Thymus (tissue), 11 donors: ENCODE data around the gene SFN. TPM values are rescaled to one million over a fixed set of nuclear protein-coding genes. Genes with fewer than 3 reads are reported as not detected.
"Not testable (repeated sequence)": the region's sequence is repeated elsewhere in the genome, so short reads cannot be mapped to it uniquely, and the experiment has no call there.

ENCODE experiments used
- DNase-seq, 9 donors: peaks; one replicate each; pipeline ENCODE4 v3.0.0-alpha.2; 2013; ENCODE audit warnings: low spot score in 9 of 9, low read depth in 6 of 9, missing footprints in 1 of 9
- H3K27ac ChIP-seq, 2 donors: one replicate each; pipeline ENCODE4 v1.5.1; 2013; ENCODE audit warnings: control low read depth in 1 of 2, low read depth in 1 of 2, low read length in 1 of 2, mild to moderate bottlenecking in 1 of 2, moderate library complexity in 1 of 2
- H3K27me3 ChIP-seq, 2 donors: one replicate each; pipeline ENCODE4 v1.5.1; 2013; ENCODE audit warnings: low read length in 1 of 2; ENCODE audit not compliant: control insufficient read depth in 2 of 2, insufficient read depth in 1 of 2
- H3K36me3 ChIP-seq, 2 donors: one replicate each; pipeline ENCODE4 v1.5.1; 2013; ENCODE audit warnings: low read length in 1 of 2, mild to moderate bottlenecking in 1 of 2, moderate library complexity in 1 of 2; ENCODE audit not compliant: control insufficient read depth in 2 of 2, insufficient read depth in 2 of 2
- H3K4me1 ChIP-seq, 2 donors: one replicate each; pipeline ENCODE4 v1.5.1; 2013; ENCODE audit warnings: low read length in 2 of 2; ENCODE audit not compliant: control insufficient read depth in 2 of 2, insufficient read depth in 2 of 2
- H3K4me3 ChIP-seq, 2 donors: one replicate each; pipeline ENCODE4 v1.5.1; 2013; ENCODE audit warnings: low read length in 2 of 2, control low read depth in 1 of 2, mild to moderate bottlenecking in 1 of 2
- H3K9me3 ChIP-seq, 2 donors: one replicate each; pipeline ENCODE4 v1.5.1; 2013; ENCODE audit warnings: low read length in 1 of 2, mild to moderate bottlenecking in 1 of 2; ENCODE audit not compliant: control insufficient read depth in 2 of 2, insufficient read depth in 1 of 2
- WGBS: extraction: QIAGEN DNeasy Blood & Tissue Kit; methylation state at CpG from one replicate; pipeline ENCODE4 v1.1.7; 2013; 5-methylcytosine and 5-hydroxymethylcytosine counted together
- polyA plus RNA-seq: library from polyadenylated mRNA; stranded (reverse); fragments of 200-250 nt; gene quantifications from one replicate; pipeline ENCODE4 v1.2.3, GENCODE V29; 2013
- total RNA-seq: library from RNA; stranded (reverse); fragments of 120-200 nt; gene quantifications from one replicate; pipeline ENCODE4 v1.2.4, GENCODE V29; 2013
- donor health status: healthy.

SFN gene
- total and polyA plus RNA-seq, 2 donors = 16.7 to 191 TPM

DNA sequence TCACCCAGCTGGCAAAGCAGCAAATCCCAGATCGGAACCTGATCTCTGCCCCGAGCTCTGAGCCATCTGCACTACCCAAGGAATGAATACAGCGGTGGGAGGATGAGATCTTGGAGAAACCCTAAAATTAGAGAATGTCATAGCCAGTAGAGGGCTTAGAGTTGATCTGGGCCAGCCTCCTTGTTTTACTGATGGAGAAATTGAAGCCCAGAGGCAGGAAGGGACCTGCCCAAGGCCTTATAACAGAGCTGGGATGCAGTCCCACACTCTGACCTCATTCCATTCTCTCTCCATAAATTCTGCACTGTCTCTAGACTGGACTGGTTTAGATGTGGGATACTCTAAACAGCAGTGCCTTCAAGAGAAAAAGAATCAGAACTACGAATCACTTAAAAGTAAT lies 4.8 kb upstream of the SFN start:
- Histone ChIP-seq H3K36me3 (peaks cover 18 to 22% of the 10 kb centered on the region in 2 donors), H3K4me1 (peaks cover 0 to 2% of the 10 kb centered on the region in 2 donors), H3K4me3 (no peak overlapping the region), H3K9me3 (no peaks in the 10 kb centered on the region), H3K27me3 (peaks cover 0 to under 1% of the 10 kb centered on the region in 2 donors), H3K27ac (no peak overlapping the region)
- WGBS = 95% methylated on average over 4 of the region's 4 CpGs
- no peak for DNase-seq

DNA sequence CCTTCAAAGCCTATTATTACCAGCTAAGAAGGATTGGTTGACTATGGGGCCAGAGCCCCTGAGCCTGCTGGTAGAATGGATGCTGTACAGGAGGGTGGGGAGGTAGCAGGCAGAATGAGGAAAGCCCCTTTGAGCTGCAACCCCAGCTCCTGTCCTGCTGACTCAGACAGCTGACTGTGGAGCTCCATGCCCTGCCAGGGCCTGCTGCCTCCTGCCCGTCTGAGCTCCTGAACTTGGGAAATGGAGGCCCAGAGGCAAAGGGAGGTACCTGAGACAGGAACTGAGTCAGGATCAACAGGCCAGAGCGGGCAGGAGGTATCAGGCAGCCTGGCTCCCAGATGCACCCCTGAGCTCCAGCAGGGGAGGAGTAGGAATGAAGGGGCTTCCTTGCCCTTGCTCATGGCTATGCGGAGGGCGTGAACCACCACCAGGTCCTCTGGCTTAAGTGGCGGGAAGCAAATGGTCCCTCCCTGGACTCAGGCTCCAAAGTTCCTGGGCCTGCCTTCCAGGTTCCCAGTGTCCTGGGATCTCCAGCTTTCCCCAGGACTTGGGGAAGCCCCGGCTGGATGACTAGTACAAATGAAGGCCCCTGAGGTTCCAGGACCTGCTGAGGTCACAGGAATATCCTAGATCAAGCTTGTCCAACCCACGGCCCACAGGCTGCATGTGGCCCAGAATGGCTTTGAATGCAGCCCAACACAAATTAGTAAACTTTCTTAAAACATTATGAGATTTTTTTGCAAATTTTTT lies 3.9 kb upstream of the SFN start:
- peak overlapping the region in 1 of 2 donors; percentile 37 for H3K27ac ChIP-seq
- 95% methylated on average over 7 of the region's 7 CpGs for WGBS

DNA sequence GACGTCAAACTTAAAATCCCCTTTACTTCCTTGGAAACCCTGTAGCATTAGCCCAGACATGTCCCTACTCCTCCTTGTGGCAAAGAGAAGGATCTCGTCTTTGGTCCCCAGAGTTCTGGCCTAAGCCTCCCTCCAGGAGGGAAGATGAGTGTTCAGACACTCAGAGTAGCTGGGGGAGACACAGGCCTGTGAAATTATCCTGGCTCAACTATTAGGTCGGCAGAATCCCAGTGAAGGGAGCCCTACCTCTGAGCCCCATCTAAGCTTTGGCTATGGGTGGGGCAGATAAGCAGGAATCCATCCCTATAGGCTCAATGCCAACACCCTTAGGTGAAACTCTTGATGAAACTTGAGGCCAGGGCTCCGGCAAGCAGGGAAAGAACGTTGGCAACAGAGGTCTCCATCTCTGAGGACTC lies 1.7 kb upstream of the SFN start:
- WGBS = 91% methylated on average over 5 of the region's 5 CpGs
- Histone ChIP-seq H3K27ac (no peak overlapping the region), H3K27me3 (peaks cover 0 to 9% of the 10 kb centered on the region in 2 donors), H3K36me3 (peaks cover 1 to 2% of the 10 kb centered on the region in 2 donors), H3K9me3 (no peaks in the 10 kb centered on the region), H3K4me3 (no peak overlapping the region), H3K4me1 (peaks cover 3 to 28% of the 10 kb centered on the region in 2 donors)
- no peak for DNase-seq

More for the DNA sequence above, 3.9 kb upstream of the SFN start:
- Histone ChIP-seq H3K27me3 (peaks cover 0 to 7% of the 10 kb centered on the region in 2 donors), H3K4me1 (peaks cover 0 to 11% of the 10 kb centered on the region in 2 donors), H3K4me3 (no peak overlapping the region), H3K9me3 (no peaks in the 10 kb centered on the region), H3K36me3 (peaks cover 12 to 13% of the 10 kb centered on the region in 2 donors)
- no peak for DNase-seq

DNA sequence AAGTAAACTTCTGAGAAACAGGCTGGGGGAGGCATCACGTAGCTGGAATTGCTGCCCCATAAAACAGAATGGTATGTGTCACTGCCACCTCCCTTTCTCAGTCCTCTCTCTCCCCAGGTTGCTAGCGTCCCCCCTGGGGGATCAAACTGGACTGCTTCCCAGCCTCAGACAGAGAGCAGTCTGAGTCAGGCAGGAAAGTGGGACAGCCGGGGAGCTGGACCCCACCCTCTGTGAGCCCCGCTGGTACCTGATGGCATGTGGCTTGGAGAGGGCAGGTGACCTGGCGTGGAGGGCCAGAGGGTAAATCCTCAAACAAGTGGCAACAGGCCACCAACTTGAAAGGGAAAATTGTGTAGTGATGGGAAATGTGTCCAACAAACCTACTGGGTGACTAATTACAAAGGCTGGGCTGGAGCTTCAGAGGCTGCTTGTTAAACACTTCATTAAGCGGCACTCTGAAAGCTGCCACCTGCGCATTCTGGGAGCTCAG lies 1.0 kb upstream of the SFN start:
- no peaks in the 10 kb centered on the region for H3K9me3 ChIP-seq
- WGBS = 97% methylated on average over 7 of the region's 7 CpGs
- H3K27ac ChIP-seq = no peak overlapping the region
- no peaks in the 10 kb centered on the region for H3K36me3 ChIP-seq
- H3K27me3 ChIP-seq = peaks cover 0 to 9% of the 10 kb centered on the region in 2 donors
- no peak overlapping the region for H3K4me3 ChIP-seq
- DNase-seq = no peak
- H3K4me1 ChIP-seq = peaks cover 3 to 28% of the 10 kb centered on the region in 2 donors

DNA sequence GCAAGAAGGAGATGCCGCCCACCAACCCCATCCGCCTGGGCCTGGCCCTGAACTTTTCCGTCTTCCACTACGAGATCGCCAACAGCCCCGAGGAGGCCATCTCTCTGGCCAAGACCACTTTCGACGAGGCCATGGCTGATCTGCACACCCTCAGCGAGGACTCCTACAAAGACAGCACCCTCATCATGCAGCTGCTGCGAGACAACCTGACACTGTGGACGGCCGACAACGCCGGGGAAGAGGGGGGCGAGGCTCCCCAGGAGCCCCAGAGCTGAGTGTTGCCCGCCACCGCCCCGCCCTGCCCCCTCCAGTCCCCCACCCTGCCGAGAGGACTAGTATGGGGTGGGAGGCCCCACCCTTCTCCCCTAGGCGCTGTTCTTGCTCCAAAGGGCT lies 732 bp downstream of the SFN start:
- Histone ChIP-seq H3K36me3 (no peaks in the 10 kb centered on the region), H3K4me1 (peaks cover 3 to 28% of the 10 kb centered on the region in 2 donors), H3K27ac (peak overlapping the region in 1 of 2 donors; percentile 88), H3K9me3 (no peaks in the 10 kb centered on the region), H3K27me3 (peaks cover 0 to 9% of the 10 kb centered on the region in 2 donors), H3K4me3 (peak overlapping the region; percentile 74 to 75)
- no peak for DNase-seq
- 64% methylated on average over 20 of the region's 20 CpGs for WGBS

DNA sequence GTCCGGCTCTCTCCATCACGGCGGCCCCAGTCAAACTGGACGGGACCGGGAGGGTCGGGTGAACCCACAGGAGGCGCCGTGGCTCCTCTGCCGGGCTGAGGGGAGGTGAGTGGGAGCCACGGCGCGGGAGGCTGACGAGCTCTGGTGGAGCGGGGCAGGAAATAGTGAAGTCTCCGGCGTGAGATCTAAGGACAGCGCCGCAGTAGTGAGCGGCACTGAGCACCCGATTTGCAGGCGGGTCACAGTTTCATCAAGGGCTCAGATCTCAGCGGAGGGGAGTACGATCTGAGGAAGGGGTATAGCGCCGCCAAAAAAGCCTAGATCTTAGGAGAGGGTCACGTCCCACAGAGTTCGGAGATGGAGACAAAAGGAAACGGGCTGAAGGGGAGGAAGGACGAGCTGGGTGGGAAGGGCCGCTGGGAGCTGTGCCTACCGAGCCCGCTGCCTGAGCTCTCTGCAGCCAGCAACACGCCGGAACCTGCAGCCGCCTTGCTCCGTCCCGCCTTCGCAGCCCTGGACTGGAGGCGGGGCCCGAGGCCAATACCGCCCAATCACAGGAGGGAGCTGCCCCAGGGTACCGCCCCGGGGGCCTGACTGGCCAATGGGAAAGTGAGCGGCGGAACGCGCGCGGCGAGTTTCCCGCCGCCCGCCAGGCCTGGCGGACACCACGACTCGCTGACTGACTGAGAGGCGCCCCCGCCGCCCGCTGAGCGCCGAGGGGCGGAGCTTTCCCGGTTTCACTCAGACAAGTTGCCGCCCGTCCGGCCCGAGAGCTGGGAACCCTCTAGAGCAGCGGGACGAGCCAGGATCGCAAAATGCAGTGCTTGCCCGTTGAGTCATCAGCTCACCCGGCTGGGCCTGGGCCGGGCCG lies 1.9 kb downstream of the SFN start:
- WGBS = under 1% methylated on average over 75 of the region's 75 CpGs

DNA sequence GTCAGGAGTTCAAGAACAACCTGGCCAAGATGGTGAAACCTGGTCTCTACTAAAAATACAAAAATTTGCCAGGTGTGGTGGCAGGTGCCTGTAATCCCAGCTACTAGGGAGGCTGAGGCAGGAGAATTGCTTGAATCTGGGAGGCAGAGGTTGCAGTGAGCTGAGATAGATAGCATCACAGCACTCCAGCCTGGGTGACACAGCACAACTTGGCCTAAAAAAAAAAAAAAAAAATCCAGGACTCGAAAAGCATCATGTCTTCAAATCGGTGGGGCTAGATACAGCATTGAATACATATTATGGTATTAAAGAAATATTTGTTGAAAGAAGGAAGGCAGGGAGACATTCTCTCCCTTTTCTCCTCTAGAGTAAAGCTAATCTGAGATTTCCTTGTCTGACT lies 10.1 kb downstream of the SFN start:
- H3K4me1 ChIP-seq, DNase-seq, H3K4me3 ChIP-seq, H3K27ac ChIP-seq, H3K27me3 ChIP-seq, H3K9me3 ChIP-seq: not testable (repeated sequence)
- peaks cover 12 to 20% of the 10 kb centered on the region in 2 donors for H3K36me3 ChIP-seq
- 95% methylated on average over 2 of the region's 2 CpGs for WGBS

More for the DNA sequence above, 1.9 kb downstream of the SFN start:
- H3K4me3 ChIP-seq = peak overlapping the region; percentile 74 to 75
- H3K36me3 ChIP-seq = no peaks in the 10 kb centered on the region
- no peaks in the 10 kb centered on the region for H3K9me3 ChIP-seq
- DNase-seq = peak; percentile 76 to 96 (median 91)
- peaks cover 3 to 28% of the 10 kb centered on the region in 2 donors for H3K4me1 ChIP-seq
- peak overlapping the region; percentile 90 to 92 for H3K27ac ChIP-seq
- peaks cover 0 to 9% of the 10 kb centered on the region in 2 donors for H3K27me3 ChIP-seq

DNA sequence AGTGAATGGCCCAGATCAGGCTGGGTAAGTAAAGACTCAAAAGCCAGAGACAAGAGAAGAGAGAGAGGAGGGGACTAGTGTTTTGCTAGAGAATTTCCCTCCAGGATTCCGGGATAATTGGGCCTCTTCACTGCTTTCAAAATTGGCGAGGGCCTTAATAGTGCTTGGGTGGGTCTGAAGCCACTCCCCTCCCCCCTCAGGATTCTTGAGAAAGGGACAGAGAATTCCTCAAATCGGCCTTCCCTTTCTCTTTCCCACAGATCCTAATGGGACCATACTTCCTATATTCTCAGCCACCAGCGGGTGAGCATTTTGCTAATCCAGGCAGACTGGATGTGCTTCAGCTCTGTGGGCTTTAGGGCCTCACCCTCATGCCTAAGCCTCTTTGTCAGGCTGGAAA lies 11.9 kb downstream of the SFN start:
- Histone ChIP-seq H3K27me3 (no peaks in the 10 kb centered on the region), H3K4me3 (no peak overlapping the region), H3K27ac (no peak overlapping the region), H3K4me1 (no peaks in the 10 kb centered on the region), H3K36me3 (peaks cover 28 to 38% of the 10 kb centered on the region in 2 donors), H3K9me3 (no peaks in the 10 kb centered on the region)
- WGBS = 97% methylated on average over 4 of the region's 4 CpGs
- DNase-seq = no peak

DNA sequence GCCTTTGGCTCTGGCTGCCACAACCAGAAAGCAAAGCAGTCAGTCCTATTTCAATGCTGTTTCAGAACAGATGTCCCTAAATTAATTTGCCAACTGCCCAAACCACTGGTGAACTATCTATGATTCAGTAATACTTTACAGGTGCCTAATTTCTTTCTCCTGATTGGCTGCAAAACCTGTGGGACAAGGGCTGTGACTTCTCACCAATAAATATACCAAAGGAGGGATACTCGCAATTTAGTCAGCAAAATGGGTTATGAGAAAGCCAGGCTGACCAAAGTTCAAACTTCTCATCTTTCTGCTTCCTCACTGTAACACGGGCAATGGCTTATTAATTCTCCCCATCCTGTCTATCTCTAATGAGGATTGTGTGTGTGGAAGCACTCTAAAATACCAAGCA lies 14.4 kb downstream of the SFN start:
- no peak overlapping the region for H3K27ac ChIP-seq
- no peaks in the 10 kb centered on the region for H3K27me3 ChIP-seq
- peaks cover 45 to 57% of the 10 kb centered on the region in 2 donors for H3K36me3 ChIP-seq
- no peaks in the 10 kb centered on the region for H3K4me1 ChIP-seq
- no peak for DNase-seq
- no peak overlapping the region for H3K4me3 ChIP-seq
- WGBS = 94% methylated on average over 2 of the region's 2 CpGs
- no peaks in the 10 kb centered on the region for H3K9me3 ChIP-seq
